Left forelimb (tissue), 1 donor: ENCODE results near the gene USP10.
"Not testable (repeated sequence)": the region's sequence is repeated elsewhere in the genome, so short reads cannot be mapped to it uniquely, and the experiment has no call there.

Source experiments
- DNase-seq: peaks from one replicate; pipeline ENCODE4 v3.0.0-alpha.2; 2018; ENCODE audit warnings: low spot score

Gene USP10

DNA sequence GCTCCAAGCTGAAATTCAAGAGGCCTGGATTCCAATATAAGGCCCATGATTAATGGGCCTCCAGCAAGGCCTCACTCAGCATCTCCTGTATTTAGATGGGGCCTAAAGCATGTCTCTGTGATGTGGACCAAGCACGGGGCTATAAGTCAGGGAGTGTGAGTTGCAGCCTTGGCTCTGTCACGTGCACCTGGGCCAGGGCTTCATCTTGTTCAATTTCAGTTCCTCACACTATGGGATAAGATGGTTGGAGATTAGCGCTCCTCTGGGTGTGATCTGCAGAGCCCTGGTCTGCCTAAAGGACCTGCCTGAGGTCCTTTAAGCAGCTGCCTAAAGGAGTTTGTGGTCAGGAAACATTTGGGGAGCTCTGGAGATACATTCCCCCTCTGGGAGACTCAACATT lies 26.2 kb upstream of the USP10 start:
- DNase-seq = no peak

DNA sequence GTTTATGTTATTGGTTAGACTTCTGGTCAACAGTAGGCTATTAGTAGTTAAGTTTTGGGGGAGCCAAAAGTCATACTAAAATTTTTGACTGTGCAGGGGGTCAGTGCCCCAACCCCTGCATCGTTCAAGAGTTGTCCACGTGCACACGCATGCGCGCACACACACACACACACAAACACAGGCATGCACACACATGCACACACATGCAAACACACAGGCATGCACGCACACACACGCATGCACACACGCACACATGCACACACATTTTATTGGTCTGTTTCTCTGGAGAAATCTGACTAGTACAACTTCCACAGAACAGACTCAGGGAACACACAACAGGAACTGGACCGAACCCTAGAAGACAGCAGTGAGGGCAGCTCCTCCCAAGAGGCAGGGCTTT lies 24.4 kb upstream of the USP10 start:
- DNase-seq = no peak

DNA sequence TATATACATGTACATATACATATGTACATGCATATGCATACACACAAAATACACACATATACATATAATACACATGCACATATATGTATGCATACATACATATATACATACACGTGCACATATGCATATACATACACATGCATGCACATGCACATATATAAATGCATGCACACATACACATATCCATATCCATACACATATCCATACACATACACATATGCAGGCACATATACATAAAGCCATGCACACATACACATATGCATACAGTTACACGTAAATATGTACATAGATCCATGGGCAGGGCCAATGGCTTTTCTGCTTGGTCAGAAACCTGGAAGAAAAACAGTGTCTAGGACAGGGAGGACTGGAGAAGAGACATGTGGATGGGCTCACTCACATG lies 23.9 kb upstream of the USP10 start:
- DNase-seq = no peak

DNA sequence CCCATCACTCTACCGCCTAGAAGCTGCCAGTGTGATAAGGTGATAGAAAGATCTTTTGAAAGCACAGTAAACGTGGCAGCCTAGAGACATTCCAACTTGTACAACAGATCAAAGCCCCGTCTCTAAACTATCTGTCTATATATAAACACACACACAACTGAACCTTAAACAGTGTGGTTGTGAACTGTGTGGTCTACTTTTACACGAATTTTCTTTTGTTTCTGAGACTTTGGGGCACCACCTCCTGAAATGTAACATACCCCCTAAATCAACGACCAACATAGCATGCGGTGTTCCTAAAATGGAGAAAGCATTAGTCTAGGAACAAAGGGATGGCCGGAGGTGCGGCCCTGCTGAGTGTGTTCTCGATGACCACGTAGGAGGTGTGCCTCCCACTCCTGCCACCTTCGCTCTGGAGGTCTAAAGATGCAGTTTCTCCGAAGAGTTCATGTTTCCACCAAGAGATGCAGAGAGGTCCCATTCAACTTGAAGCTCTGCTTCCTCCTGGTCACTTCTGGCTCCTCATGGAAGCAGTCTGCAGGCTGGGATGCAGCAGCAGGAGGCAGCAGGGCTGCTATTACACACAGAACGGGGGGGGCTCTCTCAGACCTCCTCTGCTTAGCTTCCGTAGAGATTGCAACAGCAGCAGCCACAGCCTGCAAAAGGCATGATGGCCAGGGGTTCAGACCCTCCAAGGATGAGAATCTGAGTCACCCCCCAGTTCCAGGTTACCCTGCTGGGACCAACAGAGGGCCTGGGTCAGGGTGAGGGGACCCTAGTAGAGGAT lies 22.6 kb upstream of the USP10 start:
- no peak for DNase-seq

DNA sequence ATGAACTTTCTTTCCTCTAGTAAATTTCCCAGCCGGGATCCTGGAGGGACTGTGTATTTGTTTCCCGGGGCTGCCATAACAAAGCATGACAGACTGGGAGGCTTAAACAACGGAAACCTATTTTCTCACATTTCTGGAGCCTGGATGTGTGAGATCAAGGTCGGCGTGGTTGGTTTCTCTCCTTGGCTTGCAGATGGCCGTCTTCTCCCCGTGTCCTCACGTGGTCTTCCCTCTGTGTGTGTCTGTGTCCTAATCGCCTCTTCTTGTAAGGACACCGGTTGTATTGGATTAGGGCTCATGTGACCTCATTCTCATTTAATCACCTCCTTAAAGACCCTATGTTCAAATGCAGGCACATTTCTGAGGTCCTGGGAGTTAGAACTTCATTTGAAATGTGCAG lies 22.0 kb upstream of the USP10 start:
- no peak for DNase-seq

DNA sequence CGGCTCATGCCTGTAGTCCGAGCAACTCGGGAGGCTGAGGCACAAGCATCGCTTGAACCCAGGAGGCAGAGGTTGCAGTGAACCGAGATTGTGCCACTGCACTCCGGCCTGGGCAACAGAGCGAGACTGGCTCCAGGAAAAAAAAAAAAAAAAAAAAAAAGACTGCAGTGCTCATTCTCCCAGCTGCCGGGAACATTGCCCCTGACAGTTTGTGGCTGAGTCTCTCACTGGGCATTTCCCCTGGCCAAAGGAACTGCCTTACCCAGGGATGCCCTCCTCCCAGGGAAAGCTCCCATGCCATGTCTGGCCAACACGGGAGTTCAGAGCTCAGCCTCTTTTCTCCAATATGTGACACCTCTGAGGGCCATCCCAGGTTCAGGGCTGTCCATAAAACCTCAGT lies 21.3 kb upstream of the USP10 start:
- no peak for DNase-seq

DNA sequence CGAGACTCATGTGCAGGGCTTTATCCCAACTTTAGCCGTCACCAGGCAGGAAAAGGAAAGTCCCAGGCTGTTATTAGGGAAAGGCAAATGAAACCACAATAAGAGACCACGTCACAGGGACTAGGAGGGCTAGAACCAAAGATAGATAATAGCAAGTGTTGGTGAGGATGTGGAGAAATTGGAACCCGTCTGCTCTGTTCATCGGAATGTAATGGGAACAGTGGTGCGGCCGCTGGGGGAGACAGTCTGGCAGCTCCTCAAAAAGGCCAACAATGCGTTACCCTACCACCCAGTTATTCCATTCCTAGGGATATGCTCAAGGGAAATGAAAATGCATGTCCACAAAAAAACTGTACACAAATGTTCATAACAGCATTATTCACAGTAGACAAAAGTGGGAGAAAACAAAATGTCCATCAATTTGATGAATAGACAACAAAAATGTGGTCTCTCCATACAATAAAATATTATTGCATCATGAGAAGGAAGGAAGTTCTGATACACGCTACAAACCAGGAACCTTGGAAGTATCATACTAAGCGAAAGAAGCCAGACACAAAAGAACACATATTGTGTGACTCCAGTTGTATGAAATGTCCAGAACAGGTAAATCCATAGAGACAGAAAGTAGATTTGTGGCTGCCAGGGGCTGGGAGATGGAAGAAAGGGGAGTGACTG lies 19.5 kb upstream of the USP10 start:
- DNase-seq = no peak

DNA sequence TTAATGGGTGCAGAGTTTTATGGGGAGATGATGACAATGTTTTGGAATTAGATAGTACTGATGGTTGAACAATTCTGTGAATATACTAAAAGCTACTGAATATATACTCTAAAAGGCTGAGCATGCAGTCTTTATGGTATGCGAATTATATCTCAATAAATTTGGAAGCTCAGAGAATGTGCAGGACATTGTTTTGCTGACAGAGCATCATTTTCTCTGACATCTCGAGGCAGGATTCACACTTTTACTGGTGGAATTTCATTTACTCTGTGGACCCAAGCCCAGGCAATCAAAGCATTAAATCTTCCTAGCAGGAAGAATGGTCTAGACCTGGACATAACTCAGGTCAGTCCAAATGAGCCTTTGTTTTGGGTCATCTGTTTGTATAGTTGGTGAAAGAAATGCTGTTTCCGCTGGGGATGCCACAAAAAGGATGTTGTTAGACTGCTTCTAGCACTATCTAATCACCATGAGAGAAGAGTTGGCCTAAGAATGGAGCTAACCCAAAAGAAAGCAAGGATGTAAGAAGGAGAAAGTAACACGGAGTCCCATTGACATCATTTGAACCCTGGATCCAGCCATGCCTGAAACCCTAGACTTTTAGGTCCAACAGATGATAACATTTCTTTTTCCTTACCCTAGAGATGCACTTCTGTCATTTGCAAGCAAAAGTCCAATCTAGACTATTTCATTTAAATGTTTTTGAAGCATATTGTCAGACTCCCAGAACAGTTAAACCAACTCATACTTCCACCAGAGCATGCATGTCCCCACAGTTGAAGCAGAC lies 18.8 kb upstream of the USP10 start:
- DNase-seq = no peak

DNA sequence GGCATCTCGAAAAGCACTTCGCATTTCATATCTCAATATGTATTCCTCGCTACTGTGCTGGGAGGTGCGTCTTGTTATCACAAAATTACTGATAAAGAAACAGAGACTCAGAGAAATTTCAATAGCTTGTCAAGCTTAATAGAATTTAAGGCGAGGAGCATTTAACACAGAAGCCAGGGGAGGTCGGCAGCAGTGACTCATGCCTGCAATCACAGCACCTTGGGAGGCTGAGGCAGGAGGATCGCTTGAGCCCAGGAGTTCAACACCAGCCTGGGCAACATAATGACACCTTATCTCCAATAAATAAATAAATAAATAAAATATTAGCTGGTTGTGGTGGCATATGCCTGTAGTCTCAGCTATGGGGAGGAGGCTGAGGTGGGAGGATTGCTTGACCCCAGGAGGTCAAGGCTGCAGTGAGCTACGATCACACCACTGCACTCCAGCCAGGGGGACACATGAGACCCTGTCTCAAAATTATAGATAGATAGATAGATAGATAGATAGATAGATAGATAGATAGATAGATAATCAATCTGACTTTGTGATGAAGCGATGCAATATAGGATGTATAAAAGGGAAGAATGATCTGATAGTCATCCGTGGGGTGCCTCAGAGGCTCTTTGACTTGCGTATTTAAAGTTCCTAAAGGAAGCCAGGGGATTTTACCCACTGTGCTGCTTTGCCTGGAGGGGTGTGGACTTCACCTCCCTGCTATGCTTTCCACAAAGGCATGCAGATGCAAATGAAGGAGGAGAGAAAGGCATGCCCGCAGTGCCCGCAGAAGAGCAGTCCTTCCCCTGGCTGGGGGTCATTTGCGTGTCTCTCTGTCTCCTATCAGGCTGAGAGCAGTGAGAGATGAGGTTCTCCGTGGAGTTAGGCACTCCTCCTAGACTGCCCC lies 15.9 kb upstream of the USP10 start:
- DNase-seq = no peak

DNA sequence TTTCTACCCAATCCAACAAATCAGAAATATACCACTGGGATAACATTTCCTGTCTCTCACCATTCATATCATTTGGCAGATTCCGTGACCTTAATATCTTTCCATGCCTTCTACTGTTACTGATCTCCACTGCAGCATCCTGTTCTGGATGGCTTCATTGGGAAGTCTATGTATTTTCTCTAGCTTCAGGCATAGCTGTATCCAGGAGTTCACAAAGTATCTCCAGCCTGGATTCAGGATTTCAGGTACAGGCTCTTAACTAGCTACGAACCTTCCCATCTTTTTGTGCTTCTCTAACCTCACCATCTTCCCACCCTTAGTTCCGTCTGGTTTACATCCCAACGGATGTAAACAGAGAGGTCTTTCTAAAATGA lies 15.2 kb upstream of the USP10 start:
- DNase-seq = no peak

DNA sequence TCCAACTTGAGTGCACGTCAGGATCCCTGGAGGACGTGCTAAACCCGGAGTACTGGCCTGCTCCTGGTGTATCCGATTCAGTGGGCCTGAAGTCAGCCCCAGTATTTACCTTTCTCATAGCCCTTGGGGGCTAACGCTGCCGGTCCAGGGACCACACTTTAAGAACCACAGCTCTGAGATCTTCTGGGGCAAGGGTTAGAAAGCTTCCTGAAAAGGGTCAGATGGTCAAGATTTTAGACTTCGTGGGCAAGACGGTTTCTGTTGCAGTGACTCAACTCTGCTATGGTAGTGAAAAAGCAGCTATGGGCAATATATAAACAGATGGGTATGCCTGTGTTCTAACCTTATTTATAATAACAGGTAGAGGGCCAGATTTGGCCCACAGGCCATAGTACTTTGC lies 14.6 kb upstream of the USP10 start:
- no peak for DNase-seq

DNA sequence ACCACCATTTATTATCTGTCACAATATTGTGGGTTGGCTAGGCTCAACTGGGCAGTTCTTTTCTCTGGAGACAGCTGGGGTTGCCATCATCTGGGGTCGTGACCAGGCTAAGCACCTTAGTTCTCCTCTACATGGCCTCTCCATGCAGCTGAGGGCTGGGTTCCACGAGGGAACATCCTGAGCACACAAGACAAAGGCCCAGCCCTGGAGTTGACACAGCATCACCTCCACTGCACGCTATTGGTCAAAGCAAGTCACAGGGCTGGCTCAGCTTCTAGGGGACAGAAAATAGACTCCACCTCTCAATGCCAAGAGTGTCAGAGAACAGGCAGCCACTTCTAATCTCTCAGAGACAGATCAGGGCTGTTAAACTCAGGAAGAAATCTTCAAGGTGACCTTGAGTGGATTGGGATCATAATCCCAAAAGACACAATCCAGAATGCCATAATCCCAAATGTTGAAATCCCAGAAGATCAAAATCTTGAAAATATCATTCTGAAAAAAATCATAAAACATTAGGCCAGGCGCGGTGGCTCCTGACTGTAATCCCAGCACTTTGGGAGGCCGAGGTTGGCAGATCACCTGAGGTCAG lies 13.0 kb upstream of the USP10 start:
- no peak for DNase-seq

DNA sequence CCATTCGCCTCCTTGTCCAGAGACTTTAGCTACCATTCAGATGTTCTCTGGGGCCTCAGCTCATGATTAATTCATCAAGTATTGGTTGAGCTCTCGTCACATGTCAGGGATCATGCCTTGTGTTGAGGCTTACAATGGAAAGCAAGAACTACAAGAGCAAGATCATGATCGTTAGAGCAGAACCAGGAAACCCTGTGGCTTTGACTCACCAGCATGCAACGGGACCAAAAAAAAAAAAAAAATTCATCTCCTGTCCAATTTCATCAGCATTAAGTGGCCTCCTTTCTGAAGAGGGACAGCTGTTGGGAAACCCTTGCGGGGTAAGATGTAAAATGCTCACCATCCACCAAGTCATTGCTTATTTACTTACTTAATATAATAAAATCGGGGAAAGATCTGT lies 12.1 kb upstream of the USP10 start:
- DNase-seq = no peak

DNA sequence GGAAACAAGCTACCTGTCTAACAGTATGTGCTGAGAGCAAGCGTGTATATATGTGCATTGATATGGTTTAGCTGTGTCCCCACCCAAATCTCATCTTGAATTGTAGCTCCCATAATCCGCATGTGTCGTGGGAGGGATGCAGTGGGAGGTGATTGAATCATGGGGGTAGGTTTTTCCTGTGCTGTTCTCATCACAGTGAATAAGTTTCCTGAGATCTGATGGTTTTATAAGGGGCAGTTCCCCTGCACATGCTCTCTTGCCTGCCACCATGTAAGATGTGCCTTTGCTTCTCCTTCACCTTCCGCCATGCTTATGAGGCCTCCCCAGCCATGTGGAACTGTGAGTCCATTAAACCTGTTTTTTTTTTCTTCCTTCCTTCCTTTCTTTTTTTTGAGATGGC lies 11.6 kb upstream of the USP10 start:
- DNase-seq = not testable (repeated sequence)

DNA sequence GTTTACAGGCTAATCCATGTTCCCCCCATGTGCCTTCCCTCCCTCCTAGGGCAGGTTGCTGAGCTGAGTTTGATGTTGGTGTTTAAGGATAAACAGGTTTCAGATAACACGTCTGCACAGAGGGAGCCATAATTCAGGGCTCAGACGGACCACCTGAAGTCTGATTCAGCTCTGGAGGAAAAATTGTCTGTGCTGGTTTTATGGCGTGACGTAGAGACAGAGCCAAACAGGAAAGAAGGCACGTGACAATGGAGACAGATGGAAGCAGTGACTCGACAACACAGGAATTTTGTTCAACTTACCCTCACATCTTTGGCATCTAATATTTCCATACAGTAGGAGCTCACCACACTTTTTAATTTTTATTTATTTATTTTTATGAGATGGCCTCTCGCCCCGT lies 10.7 kb upstream of the USP10 start:
- no peak for DNase-seq

DNA sequence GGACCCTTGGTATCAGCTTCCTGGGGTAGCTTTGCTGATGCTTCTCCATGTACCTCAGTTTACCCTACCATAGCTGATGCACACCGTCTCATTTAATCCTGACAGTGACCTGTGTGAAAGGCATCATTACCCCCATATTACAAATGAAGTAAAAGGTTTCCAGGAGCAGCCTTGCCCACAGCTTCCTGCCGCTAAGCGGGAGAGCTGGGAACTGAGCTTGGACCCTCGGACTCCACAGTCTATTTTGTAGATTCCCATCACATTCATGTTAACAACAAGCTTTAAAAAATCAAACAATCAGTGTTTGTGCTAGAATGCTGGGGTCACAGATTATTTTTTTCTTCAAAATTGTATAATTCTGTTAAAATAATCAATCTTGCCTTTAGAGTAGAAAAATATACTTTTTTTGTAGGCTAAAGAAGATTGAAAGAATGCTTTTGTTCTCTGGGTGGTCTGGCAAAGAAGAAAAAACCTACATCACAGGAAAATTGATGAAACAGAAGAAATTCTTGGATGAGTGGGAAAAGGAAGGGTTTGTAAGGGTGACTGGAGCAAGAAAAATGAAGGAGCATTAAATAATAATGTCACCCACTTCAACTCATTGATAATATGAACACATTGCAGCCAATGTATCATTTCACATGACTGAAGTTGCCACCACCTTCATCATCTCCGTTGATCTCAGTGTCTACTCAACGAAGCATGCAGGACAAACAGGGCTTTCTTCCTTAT lies 9.5 kb upstream of the USP10 start:
- no peak for DNase-seq

DNA sequence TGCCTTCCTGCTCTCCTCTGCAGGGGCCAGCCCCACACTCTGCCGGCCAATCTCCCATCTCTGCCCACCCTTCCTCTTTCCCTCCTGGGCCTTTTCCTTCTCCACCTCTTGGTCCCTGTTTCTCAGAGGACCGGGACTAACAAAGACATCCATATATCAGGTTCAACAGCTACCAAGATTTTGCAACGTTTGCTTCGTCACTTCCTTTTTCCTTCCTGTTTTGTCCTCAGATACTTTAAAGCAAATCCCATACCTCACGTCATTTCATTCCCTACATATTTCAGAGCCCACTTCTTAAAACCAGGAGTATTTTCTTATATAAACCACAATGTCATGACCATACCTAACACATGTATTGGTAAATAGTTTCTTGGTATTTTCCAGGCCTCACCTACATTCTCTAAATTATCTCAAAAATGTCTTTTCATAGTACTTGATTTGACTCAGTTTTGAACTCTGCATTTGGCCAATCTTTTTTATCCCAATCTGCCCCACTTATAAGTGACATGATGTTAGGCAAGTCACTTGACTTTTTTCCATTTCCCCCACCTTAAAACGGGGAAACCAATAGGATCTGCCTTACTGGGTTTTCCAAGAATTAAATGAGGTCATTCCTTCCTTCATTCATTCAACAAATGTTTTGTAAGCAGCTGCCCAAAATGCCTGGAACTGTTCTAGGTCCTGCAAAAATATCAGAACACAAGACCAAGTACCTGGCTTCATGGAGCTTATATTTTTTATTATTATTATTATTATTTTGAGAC lies 7.2 kb upstream of the USP10 start:
- no peak for DNase-seq

DNA sequence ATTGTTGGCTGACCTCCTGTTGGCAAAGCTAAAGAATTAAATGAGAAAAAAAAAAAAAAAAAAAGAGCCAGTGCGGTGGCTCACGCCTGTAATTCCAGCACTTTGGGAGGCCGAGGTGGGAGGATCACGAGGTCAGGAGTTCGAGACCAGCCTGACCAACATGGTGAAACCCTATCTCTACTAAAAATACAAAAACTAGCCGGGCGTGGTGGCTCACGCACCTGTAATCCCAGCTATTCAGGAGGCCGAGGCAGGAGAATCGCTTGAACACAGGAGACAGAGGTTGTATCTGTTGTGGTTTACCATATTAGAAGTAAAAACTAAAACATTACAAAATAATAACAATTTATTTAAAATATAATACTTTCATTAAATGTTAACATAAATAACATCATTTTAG lies 5.9 kb upstream of the USP10 start:
- DNase-seq = not testable (repeated sequence)

DNA sequence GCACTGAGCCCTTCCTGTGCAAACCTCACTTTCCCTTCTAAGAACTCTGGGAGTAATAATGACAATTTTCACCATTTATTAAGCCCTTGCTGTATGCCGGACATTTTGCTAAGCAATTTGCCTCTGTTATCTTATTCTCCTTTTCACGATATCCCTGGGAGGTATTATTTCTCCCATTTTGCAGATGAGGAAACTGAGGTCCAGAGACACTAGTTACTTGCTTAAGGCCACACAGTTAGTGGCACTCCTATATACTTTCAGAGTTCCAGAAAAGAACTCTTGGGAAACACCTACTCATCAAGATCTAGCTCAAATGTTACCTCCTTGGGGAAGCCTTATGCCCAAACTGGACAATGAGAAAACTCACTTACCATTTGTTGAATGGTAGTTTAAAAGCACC lies 4.8 kb upstream of the USP10 start:
- no peak for DNase-seq

DNA sequence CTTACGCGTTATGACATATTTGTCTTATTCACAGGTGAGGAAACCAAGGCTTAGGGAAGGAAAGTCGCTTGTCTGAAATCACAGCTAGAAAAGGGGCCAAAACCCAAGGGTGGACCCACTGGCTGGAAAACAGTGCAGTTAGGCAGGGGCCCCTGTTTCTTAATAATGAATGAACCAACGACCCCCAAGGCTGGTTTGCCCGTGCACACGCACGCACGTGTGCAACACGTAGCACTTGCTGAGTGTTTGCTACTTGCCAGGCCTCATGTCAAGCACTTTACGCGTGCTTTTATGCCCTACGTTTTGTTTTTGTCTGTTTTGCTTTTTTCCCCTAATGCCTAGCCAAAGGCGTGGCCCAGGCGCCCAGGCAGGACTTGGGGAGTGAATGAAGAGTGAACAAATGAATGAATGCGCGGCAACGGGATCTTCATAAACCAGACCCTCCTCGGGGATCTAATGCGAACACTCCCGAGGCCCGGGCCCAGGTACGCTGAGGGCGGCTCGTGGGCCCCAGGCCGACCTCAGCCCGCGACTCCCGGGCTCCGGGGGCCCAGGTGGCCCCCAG lies 571 bp upstream of the USP10 start:
- peak; percentile 42 for DNase-seq
